Coronary artery (tissue), 2 donors: ENCODE results near the gene IDH2.

ENCODE experiments used
- DNase-seq: peaks from one replicate; pipeline ENCODE4 v3.0.0-alpha.2; 2017; ENCODE audit warnings: low spot score
- H3K27ac ChIP-seq, 2 donors: fragments of 200-600 bp; sonication (generic); one replicate each; pipeline ENCODE4 v1.5.1; 2016 to 2019
- H3K4me3 ChIP-seq: fragments of 200-600 bp; sonication (generic); 2 replicates; pipeline ENCODE4 v1.5.1; 2016; ENCODE audit warnings: mild to moderate bottlenecking, moderate library complexity
- TF ChIP-seq, protein P1 (sequence below): fragments of 200-600 bp; sonication (generic); IDR thresholded peaks from one replicate; pipeline ENCODE4 v1.5.1; 2019; ENCODE audit warnings: antibody characterized with exemption

The IDH2 gene

DNA sequence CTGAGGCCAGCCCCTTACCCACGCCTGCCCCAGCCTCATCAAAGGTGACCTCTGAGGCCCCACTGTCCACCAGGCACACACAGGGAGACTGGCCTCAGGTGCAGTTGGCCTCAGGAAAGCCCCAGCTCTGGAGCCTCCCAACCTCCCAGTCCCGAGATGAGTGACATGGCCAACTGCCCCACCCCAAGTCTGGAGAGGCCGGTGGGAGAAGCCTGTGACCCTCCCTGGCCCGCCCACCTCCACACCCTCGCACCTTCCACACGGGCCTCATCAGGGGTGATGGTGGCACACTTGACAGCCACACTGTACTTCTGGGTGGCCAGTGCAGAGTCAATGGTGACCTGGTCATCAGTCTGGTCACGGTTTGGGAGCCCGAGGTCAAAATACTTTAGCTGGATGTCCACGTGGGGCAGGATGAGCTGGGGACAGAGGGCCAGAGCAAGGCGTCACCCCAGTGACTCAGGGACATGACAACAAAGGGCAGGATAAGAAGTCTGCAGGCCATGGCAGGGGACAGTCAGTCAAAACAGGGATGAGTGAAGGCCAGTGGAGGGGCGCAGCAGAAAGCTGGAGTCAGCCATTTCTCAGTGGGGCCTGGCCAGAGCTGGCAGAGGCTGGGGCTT, 11.9 kb downstream of the IDH2 start:
- Histone ChIP-seq H3K4me3 (no peak overlapping the region), H3K27ac (no peak overlapping the region)
- TF ChIP-seq, protein P1, sequence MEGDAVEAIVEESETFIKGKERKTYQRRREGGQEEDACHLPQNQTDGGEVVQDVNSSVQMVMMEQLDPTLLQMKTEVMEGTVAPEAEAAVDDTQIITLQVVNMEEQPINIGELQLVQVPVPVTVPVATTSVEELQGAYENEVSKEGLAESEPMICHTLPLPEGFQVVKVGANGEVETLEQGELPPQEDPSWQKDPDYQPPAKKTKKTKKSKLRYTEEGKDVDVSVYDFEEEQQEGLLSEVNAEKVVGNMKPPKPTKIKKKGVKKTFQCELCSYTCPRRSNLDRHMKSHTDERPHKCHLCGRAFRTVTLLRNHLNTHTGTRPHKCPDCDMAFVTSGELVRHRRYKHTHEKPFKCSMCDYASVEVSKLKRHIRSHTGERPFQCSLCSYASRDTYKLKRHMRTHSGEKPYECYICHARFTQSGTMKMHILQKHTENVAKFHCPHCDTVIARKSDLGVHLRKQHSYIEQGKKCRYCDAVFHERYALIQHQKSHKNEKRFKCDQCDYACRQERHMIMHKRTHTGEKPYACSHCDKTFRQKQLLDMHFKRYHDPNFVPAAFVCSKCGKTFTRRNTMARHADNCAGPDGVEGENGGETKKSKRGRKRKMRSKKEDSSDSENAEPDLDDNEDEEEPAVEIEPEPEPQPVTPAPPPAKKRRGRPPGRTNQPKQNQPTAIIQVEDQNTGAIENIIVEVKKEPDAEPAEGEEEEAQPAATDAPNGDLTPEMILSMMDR, result no peak
- DNase-seq, result no peak

DNA sequence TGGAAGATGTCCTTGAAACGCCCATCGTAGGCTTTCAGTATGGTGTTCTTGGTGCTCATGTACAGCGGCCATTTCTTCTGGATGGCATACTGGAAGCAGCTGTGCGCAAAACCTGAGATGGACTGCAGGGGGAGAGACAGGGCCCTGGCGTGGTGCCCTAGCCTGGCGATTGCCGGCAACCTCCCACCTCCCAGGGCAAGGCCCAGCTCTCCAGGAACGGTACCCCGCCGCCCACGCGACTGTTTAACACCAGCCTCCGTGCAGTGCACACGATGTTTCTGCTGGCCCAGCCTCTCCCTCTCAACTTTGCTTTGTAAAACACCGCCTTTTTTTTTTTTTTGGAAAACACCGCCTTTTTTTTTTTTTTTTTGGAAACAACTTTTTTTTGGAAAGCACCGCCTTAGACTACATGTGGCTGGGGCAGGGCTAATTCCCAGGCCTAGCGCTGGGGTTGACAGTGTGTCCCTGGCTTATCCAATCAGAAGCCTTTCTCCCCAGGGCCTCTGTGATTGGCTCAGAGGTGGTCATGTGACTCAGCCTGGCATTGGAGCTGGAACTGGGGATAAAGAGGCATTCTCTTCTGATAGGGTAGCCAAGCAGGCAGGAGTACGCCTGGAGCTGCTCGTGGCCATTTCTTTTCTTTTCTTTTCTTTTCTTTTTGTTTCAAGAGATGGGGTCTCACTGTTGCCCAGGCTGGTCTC, 14.7 kb downstream of the IDH2 start:
- TF ChIP-seq, protein P1, result no peak
- Histone ChIP-seq H3K4me3 (no peak overlapping the region), H3K27ac (no peak overlapping the region)
- DNase-seq, result no peak

DNA sequence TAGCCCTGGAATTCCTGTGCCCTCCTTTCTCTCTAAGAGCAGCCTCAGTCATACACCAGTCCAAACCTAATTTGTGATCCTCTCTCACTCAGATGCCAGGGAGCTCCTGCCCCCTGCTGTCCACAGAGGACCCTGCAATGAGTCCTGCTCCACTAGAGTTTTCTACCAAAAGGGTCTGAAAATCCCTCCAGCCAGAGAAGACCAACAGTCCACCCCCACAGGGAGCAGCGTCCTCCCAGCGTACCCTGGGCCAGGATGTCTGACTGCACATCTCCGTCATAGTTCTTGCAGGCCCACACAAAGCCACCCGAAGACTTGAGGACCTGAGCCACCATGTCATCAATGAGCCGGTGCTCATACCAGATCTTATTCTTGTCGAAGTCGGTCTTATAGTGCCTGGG, 15.4 kb downstream of the IDH2 start:
- DNase-seq, result no peak
- TF ChIP-seq, protein P1, result peak; percentile 19
- Histone ChIP-seq H3K27ac (no peak overlapping the region), H3K4me3 (no peak overlapping the region)

DNA sequence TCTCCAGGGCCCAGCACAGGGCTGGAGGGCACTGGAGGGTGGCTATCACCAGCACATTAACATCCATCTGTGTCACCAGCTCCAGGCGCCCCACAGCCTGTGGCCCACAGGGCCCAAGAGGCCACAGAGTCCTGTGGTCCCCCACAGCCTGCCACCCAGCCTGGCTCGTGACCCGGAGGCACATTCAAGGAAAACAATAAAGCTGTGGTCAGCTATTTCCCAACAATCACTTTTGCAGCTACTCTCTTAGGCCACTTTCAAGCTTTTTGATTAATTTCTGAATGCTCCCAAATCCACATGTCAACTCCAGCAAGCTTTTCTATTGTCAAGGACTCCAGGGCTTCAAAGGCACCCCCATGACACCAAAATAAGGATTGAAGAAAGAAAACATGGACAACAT, 16.7 kb downstream of the IDH2 start:
- Histone ChIP-seq H3K4me3 (no peak overlapping the region), H3K27ac (no peak overlapping the region)
- TF ChIP-seq, protein P1, result no peak
- DNase-seq, result no peak

DNA sequence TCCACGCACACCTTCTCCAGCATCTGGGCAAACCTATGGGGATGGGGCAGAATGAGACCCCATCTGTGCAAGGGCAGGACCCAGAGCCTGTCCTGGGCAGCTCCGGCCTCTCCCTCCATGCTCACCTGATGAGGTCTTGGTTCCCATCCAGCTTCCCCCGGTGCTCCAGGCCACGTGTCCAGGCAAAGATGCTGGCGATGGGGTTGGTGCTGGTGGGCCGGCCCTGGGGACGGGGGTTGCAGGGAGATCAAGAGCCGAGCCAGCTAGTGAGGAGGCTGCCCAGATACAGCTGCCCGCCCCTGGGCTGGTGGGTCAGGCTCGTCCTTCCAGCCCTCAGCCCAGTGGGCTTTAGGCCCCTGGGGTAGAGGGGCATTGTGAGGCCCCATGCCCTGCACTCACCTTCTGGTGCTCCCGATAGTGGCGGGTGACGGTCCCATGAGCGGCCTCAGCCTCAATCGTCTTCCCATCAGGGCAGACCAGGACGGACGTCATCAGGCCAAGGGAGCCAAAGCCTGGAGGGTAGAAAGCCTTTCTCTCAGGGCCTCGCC, 17.3 kb downstream of the IDH2 start:
- TF ChIP-seq, protein P1, result no peak
- Histone ChIP-seq H3K4me3 (no peak overlapping the region), H3K27ac (no peak overlapping the region)
- DNase-seq, result no peak

DNA sequence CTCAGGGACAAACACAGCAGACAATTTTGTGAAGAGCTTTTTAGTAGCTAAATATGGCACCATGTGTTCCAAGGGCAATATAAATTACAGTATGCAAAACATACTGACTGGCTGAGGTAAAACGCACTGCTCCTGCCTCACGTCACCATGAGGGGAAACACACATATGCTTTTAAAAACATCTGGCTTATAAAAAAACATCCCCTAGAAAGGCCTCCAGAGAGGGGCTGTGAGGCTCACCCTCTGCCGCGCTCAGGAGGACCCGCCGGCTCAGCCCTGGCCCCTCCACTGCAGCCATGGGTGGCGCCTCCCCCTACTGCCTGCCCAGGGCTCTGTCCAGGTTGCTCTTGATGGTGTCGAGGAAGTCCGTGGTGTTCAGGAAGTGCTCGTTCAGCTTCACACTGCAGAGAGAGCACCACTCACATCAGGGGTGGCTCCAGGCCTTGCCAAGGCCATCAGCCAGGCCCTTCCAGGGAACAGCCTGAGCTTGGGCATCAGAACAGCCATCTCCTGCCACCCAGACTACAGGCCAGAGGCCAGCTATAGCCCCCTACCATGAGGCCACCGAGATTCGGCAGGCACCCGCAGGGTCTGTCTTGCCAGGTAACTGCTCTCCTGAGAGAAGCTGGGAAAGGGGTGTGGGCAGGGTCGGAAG, 18.2 kb downstream of the IDH2 start:
- Histone ChIP-seq H3K27ac (no peak overlapping the region), H3K4me3 (no peak overlapping the region)
- DNase-seq, result no peak
- TF ChIP-seq, protein P1, result no peak
